ENCODE measurements around the gene MTCP1.

MTCP1 gene

DNA sequence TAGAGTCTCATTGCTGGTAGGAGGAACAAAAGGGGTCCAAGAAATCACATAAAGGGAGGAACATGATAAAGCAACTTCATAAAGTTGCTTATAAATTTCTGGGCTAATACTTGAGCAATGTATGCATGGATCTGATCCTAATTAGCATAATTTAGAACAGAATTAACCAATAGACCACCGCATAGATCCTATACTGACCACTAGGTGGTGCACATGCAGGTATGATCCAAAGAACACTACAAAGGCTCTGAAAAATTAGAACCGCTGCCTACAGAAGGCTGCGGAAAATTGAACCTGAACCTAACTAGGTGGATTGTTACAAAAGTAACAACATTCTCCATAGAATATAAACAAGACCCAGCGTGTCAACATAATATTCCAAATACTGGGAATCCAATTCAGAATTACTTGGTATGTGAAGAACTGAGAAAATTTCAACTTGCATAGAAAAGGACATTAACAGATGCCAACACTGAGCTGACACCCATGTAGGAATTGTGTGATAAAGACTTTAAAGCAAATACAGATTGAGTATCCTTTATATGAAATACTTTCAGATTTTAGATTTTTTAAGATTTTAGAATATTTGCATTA lies 23.6 kb upstream of the MTCP1 start:
- WGBS (ENCODE audit: insufficient coverage) = no CpG with 5 or more reads among the region's 4 CpGs
- CTCF ChIA-PET = interaction anchor here (1.3 kb wide), 1 partner anchor 75 kb away, joined by 3 read pairs; no protein-coding TSS in a partner anchor
- no peaks in the 10 kb centered on the region for H3K9me3 ChIP-seq (ENCODE audit: control extremely low read depth in 1 of 5, control insufficient read depth in 4 of 5, insufficient read depth in 2 of 5, low read depth in 1 of 5, low read length in 4 of 5)
- peaks cover 0 to 16% (median 6%) of the 10 kb centered on the region in 4 experiments for H3K36me3 ChIP-seq (ENCODE audit: control insufficient read depth in 4 of 4, insufficient read depth in 4 of 4, low read length in 3 of 4)
- H3K27me3 ChIP-seq (replicated peaks in 2 of 5; ENCODE audit: control insufficient read depth in 4 of 5, insufficient read depth in 5 of 5, low read length in 4 of 5) = no peaks in the 10 kb centered on the region
- H3K4me3 ChIP-seq (ENCODE audit: control insufficient read depth in 1 of 7, extremely low read depth in 1 of 7, insufficient read depth in 4 of 7, low read depth in 2 of 7, low read length in 6 of 7) = no peak overlapping the region
- no peak overlapping the region for H3K27ac ChIP-seq (ENCODE audit: insufficient read depth in 1 of 2, low read depth in 1 of 2, low read length in 2 of 2, poor library complexity in 1 of 2, severe bottlenecking in 2 of 2)
- H3K4me1 ChIP-seq (ENCODE audit: control extremely low read depth in 1 of 4, control insufficient read depth in 4 of 4, insufficient read depth in 4 of 4, low read length in 3 of 4) = no peaks in the 10 kb centered on the region
- POLR2A ChIA-PET = no interaction called here
- DNase-seq = peak; percentile 35 to 64 (median 59)

DNA sequence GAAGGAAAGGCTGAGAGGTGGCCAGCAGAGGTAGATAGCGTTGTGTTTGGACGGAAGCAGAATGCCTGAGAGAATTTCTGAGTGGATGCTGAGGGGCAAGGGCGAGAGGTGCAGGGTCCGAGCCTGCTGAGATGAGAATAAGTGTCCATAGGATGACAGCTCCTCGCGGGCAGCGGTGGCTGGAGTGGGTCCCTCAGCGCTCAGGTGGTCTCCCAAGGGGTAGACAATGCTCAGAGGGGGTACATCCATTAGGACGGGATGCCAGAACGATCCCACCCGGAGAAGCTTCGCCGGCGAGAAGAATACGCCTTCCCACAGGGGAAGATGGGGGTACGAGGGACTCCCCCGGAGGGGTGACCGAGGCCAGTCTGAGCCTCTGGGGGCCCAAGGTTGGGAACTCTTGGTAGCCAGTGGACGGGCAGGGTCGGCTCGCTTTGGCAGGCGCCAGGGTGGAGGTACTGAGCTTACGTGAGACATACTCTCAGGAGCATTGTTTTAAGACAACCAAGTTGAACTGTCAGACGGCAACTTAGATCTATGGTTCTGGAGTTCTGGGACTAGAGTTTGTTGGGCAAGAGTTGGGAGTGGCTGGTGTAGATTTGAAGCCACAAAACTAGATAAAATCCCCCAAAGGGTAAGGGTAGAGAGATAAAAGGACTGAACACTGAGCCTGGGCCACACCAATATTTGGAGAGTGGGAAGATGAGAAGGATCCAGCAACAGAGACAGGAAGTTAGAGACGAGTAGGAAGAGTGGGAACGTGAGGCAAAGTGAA lies 16.2 kb upstream of the MTCP1 start:
- ChIA-PET POLR2A (no interaction called here), CTCF (interaction anchor here (1.0 to 1.6 kb wide), 3 partner anchors 14 to 170 kb away, joined by 3 to 7 read pairs (median 4); no protein-coding TSS in a partner anchor)
- Histone ChIP-seq H3K4me1 (ENCODE audit: control extremely low read depth in 1 of 4, control insufficient read depth in 4 of 4, insufficient read depth in 4 of 4, low read length in 3 of 4) (no peaks in the 10 kb centered on the region), H3K9me3 (ENCODE audit: control extremely low read depth in 1 of 5, control insufficient read depth in 4 of 5, insufficient read depth in 2 of 5, low read depth in 1 of 5, low read length in 4 of 5) (no peaks in the 10 kb centered on the region), H3K27ac (ENCODE audit: insufficient read depth in 1 of 2, low read depth in 1 of 2, low read length in 2 of 2, poor library complexity in 1 of 2, severe bottlenecking in 2 of 2) (no peak overlapping the region), H3K4me3 (ENCODE audit: control insufficient read depth in 1 of 7, extremely low read depth in 1 of 7, insufficient read depth in 4 of 7, low read depth in 2 of 7, low read length in 6 of 7) (no peak overlapping the region), H3K36me3 (ENCODE audit: control insufficient read depth in 4 of 4, insufficient read depth in 4 of 4, low read length in 3 of 4) (peaks cover 0 to 35% (median 18%) of the 10 kb centered on the region in 4 experiments), H3K27me3 (replicated peaks in 2 of 5; ENCODE audit: control insufficient read depth in 4 of 5, insufficient read depth in 5 of 5, low read length in 4 of 5) (no peaks in the 10 kb centered on the region)
- 92% methylated on average over 26 of the region's 26 CpGs for WGBS (ENCODE audit: insufficient coverage)
- DNase-seq = no peak

GRCh38 chrX:155086202-155086840 lies 15.4 kb upstream of the MTCP1 start:
- no peaks in the 10 kb centered on the region for H3K4me1 ChIP-seq (ENCODE audit: control extremely low read depth in 1 of 4, control insufficient read depth in 4 of 4, insufficient read depth in 4 of 4, low read length in 3 of 4)
- peak in 2 of 3 donors; percentile 58 for DNase-seq
- no peaks in the 10 kb centered on the region for H3K9me3 ChIP-seq (ENCODE audit: control extremely low read depth in 1 of 5, control insufficient read depth in 4 of 5, insufficient read depth in 2 of 5, low read depth in 1 of 5, low read length in 4 of 5)
- no peaks in the 10 kb centered on the region for H3K27me3 ChIP-seq (replicated peaks in 2 of 5; ENCODE audit: control insufficient read depth in 4 of 5, insufficient read depth in 5 of 5, low read length in 4 of 5)
- CTCF ChIA-PET = interaction anchor here (0.6 to 1.6 kb wide), 5 partner anchors 11 to 170 kb away, joined by 3 to 7 read pairs (median 4); no protein-coding TSS in a partner anchor
- H3K4me3 ChIP-seq (ENCODE audit: control insufficient read depth in 1 of 7, extremely low read depth in 1 of 7, insufficient read depth in 4 of 7, low read depth in 2 of 7, low read length in 6 of 7) = no peak overlapping the region
- POLR2A ChIA-PET = no interaction called here
- peaks cover 0 to 34% (median 18%) of the 10 kb centered on the region in 4 experiments for H3K36me3 ChIP-seq (ENCODE audit: control insufficient read depth in 4 of 4, insufficient read depth in 4 of 4, low read length in 3 of 4)
- WGBS (ENCODE audit: insufficient coverage) = 81% methylated on average over 24 of the region's 24 CpGs
- H3K27ac ChIP-seq (ENCODE audit: insufficient read depth in 1 of 2, low read depth in 1 of 2, low read length in 2 of 2, poor library complexity in 1 of 2, severe bottlenecking in 2 of 2) = no peak overlapping the region

GRCh38 chrX:155071694-155072280 lies 851 bp upstream of the MTCP1 start:
- no peaks in the 10 kb centered on the region for H3K9me3 ChIP-seq (ENCODE audit: control extremely low read depth in 1 of 5, control insufficient read depth in 4 of 5, insufficient read depth in 2 of 5, low read depth in 1 of 5, low read length in 4 of 5)
- peak overlapping the region; percentile 56 to 83 for H3K27ac ChIP-seq (ENCODE audit: insufficient read depth in 1 of 2, low read depth in 1 of 2, low read length in 2 of 2, poor library complexity in 1 of 2, severe bottlenecking in 2 of 2)
- WGBS (ENCODE audit: insufficient coverage) = 39% methylated on average over 21 of the region's 25 CpGs
- H3K36me3 ChIP-seq (ENCODE audit: control insufficient read depth in 4 of 4, insufficient read depth in 4 of 4, low read length in 3 of 4) = peaks cover 0 to 24% (median 11%) of the 10 kb centered on the region in 4 experiments
- H3K4me1 ChIP-seq (ENCODE audit: control extremely low read depth in 1 of 4, control insufficient read depth in 4 of 4, insufficient read depth in 4 of 4, low read length in 3 of 4) = peaks cover 8 to 18% (median 13%) of the 10 kb centered on the region in 4 experiments
- ChIA-PET CTCF (no interaction called here), POLR2A (interaction anchor here (0.6 kb wide), 1 partner anchor 1986 kb away, joined by 3 read pairs; no protein-coding TSS in a partner anchor)
- DNase-seq = peak in 2 of 3 donors; percentile 41 to 53
- peak overlapping the region; percentile 41 to 86 (median 74) for H3K4me3 ChIP-seq (ENCODE audit: control insufficient read depth in 1 of 7, extremely low read depth in 1 of 7, insufficient read depth in 4 of 7, low read depth in 2 of 7, low read length in 6 of 7)
- no peaks in the 10 kb centered on the region for H3K27me3 ChIP-seq (replicated peaks in 2 of 5; ENCODE audit: control insufficient read depth in 4 of 5, insufficient read depth in 5 of 5, low read length in 4 of 5)

- H3K36me3 ChIP-seq (ENCODE audit: control insufficient read depth in 4 of 4, insufficient read depth in 4 of 4, low read length in 3 of 4) = peaks cover 0 to 19% (median 6%) of the 10 kb centered on the region in 4 experiments
- 60% methylated on average over 2 of the region's 16 CpGs for WGBS (ENCODE audit: insufficient coverage)
- H3K9me3 ChIP-seq (ENCODE audit: control extremely low read depth in 1 of 5, control insufficient read depth in 4 of 5, insufficient read depth in 2 of 5, low read depth in 1 of 5, low read length in 4 of 5) = no peaks in the 10 kb centered on the region
- peak overlapping the region; percentile 42 to 85 (median 75) for H3K4me3 ChIP-seq (ENCODE audit: control insufficient read depth in 1 of 7, extremely low read depth in 1 of 7, insufficient read depth in 4 of 7, low read depth in 2 of 7, low read length in 6 of 7)
- POLR2A ChIA-PET = no interaction called here
- no peaks in the 10 kb centered on the region for H3K27me3 ChIP-seq (replicated peaks in 2 of 5; ENCODE audit: control insufficient read depth in 4 of 5, insufficient read depth in 5 of 5, low read length in 4 of 5)
- CTCF ChIA-PET = no interaction called here
- no peak for DNase-seq
- H3K4me1 ChIP-seq (ENCODE audit: control extremely low read depth in 1 of 4, control insufficient read depth in 4 of 4, insufficient read depth in 4 of 4, low read length in 3 of 4) = peaks cover 8 to 18% (median 13%) of the 10 kb centered on the region in 4 experiments
- peak overlapping the region; percentile 52 to 86 for H3K27ac ChIP-seq (ENCODE audit: insufficient read depth in 1 of 2, low read depth in 1 of 2, low read length in 2 of 2, poor library complexity in 1 of 2, severe bottlenecking in 2 of 2)
Measured at GRCh38 chrX:155070663-155070974, 317 bp downstream of the MTCP1 start.

GRCh38 chrX:155070038-155070437 lies 898 bp downstream of the MTCP1 start:
- Histone ChIP-seq H3K9me3 (ENCODE audit: control extremely low read depth in 1 of 5, control insufficient read depth in 4 of 5, insufficient read depth in 2 of 5, low read depth in 1 of 5, low read length in 4 of 5) (no peaks in the 10 kb centered on the region), H3K36me3 (ENCODE audit: control insufficient read depth in 4 of 4, insufficient read depth in 4 of 4, low read length in 3 of 4) (peaks cover 0 to 14% (median 5%) of the 10 kb centered on the region in 4 experiments), H3K27ac (ENCODE audit: insufficient read depth in 1 of 2, low read depth in 1 of 2, low read length in 2 of 2, poor library complexity in 1 of 2, severe bottlenecking in 2 of 2) (peak overlapping the region in 1 of 2 experiments; percentile 86), H3K4me3 (ENCODE audit: control insufficient read depth in 1 of 7, extremely low read depth in 1 of 7, insufficient read depth in 4 of 7, low read depth in 2 of 7, low read length in 6 of 7) (peak overlapping the region in 6 of 7 experiments; percentile 67 to 85 (median 76)), H3K27me3 (replicated peaks in 2 of 5; ENCODE audit: control insufficient read depth in 4 of 5, insufficient read depth in 5 of 5, low read length in 4 of 5) (no peaks in the 10 kb centered on the region), H3K4me1 (ENCODE audit: control extremely low read depth in 1 of 4, control insufficient read depth in 4 of 4, insufficient read depth in 4 of 4, low read length in 3 of 4) (peaks cover 8 to 18% (median 13%) of the 10 kb centered on the region in 4 experiments)
- CTCF ChIA-PET = interaction anchor here (0.9 kb wide), 1 partner anchor 12 kb away, joined by 3 read pairs; no protein-coding TSS in a partner anchor
- DNase-seq = peak in 1 of 3 donors; percentile 15
- 44% methylated on average over 8 of the region's 12 CpGs for WGBS (ENCODE audit: insufficient coverage)
- POLR2A ChIA-PET = no interaction called here

All from common myeloid progenitor, CD34-positive (primary cell).